ENCODE measurements around the gene ADAMTSL3. TPM values are rescaled to one million over a fixed set of nuclear protein-coding genes. Genes with fewer than 3 reads are reported as not detected.

The ADAMTSL3 gene
- polyA plus RNA-seq, 3 donors = 2.4 to 4.7 (median 4.1) TPM

DNA sequence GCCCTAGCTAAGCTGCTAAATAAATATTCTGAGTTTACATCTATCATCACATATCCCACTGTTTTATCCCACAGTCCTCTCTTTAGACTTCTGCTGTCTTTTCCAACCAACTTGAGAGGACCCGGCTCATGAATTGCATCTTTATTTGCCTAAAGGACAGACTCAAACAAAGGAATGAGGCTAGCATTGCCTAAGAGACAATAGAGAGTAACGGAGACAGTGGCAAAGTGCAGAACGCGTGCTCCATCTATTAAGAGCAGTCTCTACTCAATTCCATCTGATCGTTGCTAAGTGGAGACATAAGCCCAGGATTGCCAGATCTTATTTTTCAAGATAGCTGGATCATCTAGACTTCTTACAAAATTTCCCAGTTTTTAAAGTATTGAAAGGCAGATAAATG, 2.3 kb downstream of the ADAMTSL3 start:
- DNase-seq = no peak

GRCh38 chr15:83656943-83657528, 3.1 kb downstream of the ADAMTSL3 start:
- no peak for DNase-seq

GRCh38 chr15:83657549-83657948, 3.6 kb downstream of the ADAMTSL3 start:
- no peak for DNase-seq

GRCh38 chr15:83658430-83659416, 4.8 kb downstream of the ADAMTSL3 start:
- no peak for DNase-seq

GRCh38 chr15:83659417-83659812, 5.5 kb downstream of the ADAMTSL3 start:
- DNase-seq = no peak

DNA sequence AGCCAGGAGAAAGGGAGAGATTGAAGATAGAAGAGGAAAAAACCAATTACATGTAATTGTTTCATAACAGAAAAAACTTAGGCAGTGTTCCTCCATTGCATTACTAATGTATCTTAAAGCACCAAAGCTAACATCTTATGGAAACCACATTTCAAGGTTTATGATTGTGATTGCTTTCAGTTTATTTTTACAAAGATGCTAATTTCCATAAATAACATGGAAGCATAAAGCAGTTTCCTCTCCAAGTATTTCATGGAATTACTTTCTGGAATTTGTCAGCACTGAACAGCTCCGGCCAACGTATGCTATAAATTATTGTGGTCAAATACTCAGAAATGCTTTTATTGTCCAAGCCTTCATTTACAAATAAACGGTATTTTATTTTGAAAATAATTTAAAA, 11.6 kb downstream of the ADAMTSL3 start:
- no peak for DNase-seq

DNA sequence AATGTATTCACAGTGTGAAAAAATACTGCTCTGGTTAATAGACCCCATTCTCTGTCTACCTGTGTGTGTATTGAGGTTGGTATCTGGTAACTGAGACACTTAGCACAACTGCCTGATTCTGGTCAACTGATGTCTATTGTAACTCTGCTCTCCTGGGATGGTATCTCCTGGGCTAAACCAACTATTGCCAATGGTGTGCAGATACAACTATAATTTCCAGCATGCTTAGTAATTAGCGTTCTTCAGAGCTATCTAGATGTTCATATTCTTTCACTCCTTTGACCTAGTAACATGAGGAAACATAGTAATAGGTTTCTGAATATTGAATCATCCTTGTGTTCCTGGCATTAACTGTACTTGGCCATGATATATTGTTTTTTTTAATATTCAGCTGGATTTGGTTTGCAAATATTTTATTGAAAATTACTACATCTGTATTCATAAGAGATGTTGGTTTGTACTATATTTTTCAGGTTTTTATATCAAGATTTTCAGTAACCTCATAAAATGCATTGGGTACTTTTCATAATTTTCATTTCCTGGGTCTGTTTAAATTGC, 16.8 kb downstream of the ADAMTSL3 start:
- no peak for DNase-seq

- DNase-seq = no peak
Measured at GRCh38 chr15:83671603-83672002, 17.7 kb downstream of the ADAMTSL3 start.

DNA sequence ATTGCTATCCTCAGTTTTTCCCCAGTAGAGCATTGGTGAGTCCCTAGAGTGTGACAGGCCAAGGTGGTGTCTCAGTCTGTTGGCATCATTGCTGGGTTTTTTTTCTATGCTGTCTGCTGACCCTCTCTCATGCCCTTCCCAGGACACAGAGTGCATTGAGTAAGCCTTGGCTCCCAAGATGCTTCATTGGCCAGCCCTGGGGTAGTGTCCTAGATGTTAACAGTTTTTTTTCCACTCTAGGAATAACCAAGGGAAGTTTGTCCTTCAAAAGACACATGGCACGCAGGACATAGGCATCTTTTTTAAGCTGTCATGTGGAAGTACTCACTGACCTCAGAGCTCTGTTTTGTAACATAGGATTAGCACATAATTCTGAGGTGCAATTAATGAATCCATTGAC, 19.5 kb downstream of the ADAMTSL3 start:
- DNase-seq = no peak

GRCh38 chr15:83682476-83683088, 28.7 kb downstream of the ADAMTSL3 start:
- no peak for DNase-seq

- DNase-seq = no peak
Measured at GRCh38 chr15:83685916-83686332, 32.0 kb downstream of the ADAMTSL3 start.

GRCh38 chr15:83688201-83688600, 34.3 kb downstream of the ADAMTSL3 start:
- DNase-seq = no peak

DNA sequence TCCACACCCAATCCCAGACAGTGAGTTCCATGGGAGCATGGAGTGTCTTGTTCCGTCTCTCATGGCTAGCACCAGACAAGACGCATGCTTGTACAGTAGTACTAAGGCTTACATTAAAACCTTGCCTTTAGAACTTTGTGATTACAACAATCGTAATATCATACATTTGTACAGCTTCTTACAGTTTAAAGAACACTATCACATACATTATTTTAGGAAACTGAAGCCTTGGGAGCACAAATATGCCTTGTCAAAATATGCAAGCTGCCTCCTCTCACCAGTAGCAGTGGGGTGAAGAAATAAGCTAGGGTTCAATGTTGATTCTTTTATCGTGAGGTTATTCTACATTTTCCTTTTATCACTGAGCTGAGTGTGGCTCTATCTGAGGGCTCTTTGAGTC, 36.8 kb downstream of the ADAMTSL3 start:
- no peak for DNase-seq

GRCh38 chr15:83692746-83693581, 39.0 kb downstream of the ADAMTSL3 start:
- no peak for DNase-seq

DNA sequence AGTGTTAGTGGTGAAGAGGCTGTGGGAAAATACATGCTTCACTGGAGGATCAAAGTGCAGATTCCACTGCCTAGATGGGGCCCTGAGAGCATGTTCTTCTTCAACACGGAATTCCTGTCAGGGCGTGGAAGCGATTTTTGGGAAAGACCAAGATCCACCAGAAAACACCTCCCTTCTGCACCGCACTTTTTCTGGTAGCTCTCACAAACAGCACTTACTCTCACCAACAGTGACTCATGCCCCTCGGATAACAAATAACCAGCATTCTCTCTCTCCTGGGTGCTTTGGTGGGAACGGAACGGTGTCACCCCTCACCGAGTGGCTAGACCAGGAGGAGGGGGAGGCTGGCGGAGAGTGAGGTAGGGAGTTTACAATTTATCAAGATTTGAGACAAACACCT, 40.1 kb downstream of the ADAMTSL3 start:
- no peak for DNase-seq

DNA sequence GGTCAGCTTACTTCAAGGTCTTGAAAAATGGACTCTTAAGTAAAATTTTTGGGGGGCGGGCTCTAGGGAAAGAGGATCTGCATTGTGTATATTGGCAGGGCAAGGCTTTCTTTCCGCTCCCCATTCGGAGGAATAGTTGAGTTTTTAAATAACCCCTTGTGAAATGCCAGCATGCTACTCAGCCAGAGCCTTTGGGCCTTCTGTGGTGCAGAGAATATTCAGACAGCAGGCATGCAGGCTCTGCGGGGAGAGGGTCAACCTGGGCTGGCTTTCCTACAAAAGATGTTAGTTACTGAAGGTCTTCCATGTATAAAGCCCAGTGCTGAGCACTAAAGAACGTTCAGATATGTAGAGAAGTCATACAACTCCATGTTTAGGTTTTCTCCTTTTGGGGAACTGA, 40.6 kb downstream of the ADAMTSL3 start:
- no peak for DNase-seq

GRCh38 chr15:83695246-83695645, 41.3 kb downstream of the ADAMTSL3 start:
- DNase-seq = no peak

DNA sequence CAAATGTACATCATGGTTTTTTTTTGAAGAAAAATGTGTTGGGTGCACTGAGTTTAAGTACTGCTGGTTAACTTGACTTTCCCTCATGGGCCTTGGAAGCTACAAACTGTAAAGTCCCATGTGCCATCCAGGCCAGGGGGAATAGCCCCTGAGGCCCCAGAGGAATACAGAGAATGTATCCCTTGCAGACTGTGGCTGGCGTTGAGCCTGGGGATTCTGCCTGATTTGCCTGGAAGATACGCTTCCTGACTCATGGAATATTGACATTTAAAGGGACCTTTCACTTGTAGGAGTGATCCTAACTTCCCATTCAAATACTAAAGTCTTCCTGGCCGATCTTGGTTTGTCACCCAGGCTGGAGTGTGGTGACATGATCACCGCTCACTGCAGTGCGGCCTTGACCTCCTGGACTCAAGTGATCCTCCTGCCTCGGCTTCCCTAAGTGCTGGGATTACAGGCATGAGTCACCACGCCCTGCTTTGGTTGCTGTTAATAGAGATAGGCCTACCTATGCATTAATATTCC, 42.0 kb downstream of the ADAMTSL3 start:
- DNase-seq = no peak

- DNase-seq = no peak
Measured at GRCh38 chr15:83697716-83698115, 43.8 kb downstream of the ADAMTSL3 start.

- no peak for DNase-seq
Measured at GRCh38 chr15:83698294-83698693, 44.4 kb downstream of the ADAMTSL3 start.

DNA sequence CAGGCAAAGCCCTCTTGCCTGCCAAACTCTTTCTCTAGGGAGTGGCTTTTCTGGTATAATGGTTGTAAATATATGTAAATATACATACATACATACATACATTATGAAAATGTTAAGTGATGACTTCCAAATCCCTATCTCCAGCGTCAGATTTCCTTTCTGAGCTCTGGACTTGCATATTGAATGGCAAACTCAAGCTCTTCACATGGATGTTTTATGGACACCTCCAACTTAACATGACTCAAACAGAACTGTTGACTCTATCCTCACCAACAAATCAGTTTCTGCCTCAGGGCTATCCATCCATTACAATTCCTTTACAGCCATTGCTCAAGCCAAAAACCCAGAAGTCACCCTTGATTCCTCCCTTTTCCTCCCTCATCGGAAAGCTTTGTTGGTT, 45.1 kb downstream of the ADAMTSL3 start:
- DNase-seq = no peak

Measured in renal pelvis (tissue), 4 donors.